GM19468 (cell line): ENCODE measurements around the gene PLEKHA7.
"Not testable (repeated sequence)": the region's sequence is repeated elsewhere in the genome, so short reads cannot be mapped to it uniquely, and the experiment has no call there.

ENCODE experiments used
- ATAC-seq: cut with Tn5 transposase; IDR thresholded peaks from one replicate; pipeline ENCODE4 v1.9.1; 2021; ENCODE audit warnings: mild to moderate bottlenecking, moderate library complexity, moderate number of reproducible peaks; ENCODE audit not compliant: unreplicated experiment; ENCODE audit errors: extremely low read depth

PLEKHA7 gene

DNA sequence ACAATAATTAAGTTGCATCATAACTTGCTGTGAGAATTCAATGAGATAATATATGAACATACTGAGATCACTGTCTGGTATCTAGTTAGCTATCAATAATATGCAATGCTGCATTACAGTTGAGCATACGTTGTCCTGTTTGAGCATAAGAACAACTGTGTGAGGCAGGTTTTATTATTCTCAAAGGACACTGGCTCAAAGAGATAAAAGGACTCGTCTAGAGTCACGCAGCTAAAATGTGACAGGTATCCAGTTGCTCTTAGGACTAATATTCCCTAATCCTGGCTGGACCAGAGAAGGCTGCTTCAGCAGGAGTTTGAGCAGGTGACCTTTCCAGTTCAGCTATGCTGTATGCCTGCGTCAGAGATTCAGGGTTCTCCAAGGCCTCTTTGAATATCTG lies 92.5 kb downstream of the PLEKHA7 start:
- ATAC-seq = no peak

DNA sequence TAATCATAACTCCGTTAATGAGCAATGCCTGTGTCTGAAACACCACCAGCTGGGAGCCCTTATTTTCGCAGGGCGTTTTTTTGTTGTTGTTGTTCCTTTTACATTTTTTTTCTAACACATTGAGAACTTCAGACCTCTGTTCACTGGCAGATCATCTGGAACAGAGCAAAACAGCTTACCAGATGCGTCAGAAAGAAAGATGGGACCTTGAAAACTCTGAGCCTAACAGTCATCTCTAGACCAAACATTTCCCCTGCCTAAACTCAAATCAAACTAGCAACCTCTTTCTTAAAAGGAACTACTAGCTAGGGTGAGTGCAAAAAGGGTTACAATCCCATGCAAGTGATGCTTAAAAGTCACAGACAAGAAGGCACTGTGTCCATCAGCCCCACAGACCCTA lies 93.2 kb downstream of the PLEKHA7 start:
- ATAC-seq = no peak

DNA sequence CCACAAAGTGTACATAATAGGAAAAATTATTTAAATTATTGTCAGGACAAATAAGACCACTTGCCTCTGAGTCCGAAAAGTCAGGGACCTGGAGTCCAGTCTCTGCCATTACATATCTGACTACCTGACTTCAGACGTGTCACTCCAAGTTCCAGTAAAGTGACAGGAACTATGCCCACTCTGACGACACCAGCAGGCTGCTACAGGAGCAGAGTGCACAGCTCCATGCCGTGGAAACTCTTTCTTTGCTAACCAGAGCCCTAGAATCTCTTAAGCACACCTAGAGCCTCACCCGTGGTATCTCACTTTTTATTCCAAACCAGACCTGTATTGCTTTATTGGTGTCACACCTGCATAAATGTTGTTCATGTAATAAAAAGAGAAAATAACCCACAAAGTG lies 93.7 kb downstream of the PLEKHA7 start:
- no peak for ATAC-seq

DNA sequence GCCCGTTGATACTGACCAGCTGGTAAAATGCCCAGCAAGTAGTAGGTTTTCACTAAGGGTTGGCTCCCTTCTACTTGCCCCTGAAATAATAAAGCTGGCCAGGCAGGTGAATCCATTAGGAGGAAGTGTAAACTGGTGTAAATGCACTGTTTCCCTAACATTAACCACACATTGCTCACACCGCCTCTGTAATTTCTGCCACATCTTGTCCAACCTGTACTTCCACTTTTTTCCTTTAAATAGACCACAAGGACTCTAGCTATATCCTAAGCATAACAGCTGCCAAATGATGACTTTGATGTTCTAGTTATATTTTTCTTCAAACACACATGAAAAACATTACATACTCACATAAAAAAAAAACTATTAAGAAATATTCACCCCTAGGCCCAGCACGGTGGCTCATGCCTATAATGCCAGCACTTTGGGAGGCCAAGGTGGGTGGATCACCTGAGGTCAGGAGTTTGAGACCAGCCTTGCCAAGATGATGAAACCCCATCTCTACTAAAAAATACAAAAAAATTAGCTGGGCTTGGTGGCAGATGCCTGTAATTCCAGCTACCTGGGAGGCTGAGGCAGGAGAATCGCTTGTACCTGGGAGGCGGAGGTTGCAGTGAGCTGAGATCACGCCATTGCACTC lies 95.6 kb downstream of the PLEKHA7 start:
- ATAC-seq = not testable (repeated sequence)

DNA sequence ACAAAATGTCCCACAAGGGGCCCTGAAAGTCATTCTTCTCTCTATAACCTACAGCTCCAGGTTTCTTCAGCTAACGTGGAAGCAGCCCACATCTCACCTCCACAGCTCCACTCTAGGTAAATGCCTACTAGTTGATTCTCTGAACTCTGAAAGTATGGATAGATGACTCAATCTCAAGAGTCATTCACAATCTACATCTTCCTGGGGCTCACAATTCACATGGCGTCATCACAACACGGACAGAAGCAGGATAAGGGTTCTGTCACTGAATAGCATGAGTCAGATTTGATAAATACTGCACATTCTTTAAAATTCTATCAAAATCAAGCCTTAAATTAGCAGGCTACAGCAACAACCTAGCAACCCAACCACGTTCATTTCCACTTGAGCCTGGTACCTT lies 96.3 kb downstream of the PLEKHA7 start:
- no peak for ATAC-seq

DNA sequence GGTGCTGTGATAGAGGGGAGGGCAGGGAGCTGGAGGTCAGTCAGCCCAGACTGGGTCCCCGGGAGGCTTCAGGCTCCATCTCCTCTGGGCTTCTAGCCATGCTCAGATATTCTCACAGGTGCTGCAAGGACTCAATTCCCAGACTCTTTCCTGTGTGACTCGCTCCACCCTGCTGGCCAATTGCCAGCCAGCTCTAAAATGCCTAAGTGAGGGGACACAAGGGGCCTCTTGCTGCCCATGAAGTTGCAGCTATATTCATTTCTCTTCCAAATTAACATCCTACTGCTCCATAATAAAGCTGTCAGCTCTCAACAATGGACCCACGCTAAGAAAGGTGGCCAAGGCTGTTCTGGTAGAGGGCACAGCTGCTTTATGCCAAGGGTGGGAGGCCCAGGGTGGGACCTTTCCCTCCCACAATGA lies 101.5 kb downstream of the PLEKHA7 start:
- no peak for ATAC-seq

DNA sequence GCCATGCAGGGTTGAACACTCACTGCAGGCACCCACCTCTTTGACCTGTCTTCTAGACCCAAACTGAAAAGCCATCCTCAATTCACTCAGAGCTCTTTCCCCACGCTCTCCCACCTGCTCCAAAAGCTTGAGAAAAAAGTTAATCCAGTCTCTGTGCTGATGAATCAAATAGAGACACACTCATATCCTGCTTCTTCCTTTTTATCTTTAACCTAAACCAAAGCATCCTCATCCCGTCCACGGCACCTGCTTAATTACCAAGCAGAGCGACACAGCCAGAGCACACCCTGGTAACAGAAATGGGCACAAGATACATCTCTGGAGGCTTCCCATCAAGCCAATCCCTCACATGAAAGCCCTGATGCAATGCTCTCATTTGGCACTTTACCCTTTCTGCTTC lies 102.6 kb downstream of the PLEKHA7 start:
- ATAC-seq = no peak

DNA sequence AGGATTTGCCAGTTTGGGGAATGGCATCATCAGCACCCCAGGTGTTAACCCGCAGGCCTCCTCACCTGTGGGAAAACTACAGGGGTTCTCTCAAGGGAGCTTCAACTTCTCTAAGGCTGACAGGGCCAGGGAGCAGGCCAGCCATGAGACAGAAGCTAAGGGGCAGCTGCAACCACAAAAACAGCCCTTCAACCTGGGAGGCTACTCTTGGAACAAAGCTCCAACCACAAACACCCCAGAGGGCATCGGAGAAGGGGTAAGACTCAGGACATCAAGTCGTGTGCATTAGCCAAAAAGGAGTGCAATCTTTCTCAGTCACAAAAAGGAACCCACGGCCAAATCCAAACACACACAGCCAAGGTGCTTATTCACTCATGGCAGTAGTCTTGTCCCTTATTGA lies 103.0 kb downstream of the PLEKHA7 start:
- no peak for ATAC-seq

DNA sequence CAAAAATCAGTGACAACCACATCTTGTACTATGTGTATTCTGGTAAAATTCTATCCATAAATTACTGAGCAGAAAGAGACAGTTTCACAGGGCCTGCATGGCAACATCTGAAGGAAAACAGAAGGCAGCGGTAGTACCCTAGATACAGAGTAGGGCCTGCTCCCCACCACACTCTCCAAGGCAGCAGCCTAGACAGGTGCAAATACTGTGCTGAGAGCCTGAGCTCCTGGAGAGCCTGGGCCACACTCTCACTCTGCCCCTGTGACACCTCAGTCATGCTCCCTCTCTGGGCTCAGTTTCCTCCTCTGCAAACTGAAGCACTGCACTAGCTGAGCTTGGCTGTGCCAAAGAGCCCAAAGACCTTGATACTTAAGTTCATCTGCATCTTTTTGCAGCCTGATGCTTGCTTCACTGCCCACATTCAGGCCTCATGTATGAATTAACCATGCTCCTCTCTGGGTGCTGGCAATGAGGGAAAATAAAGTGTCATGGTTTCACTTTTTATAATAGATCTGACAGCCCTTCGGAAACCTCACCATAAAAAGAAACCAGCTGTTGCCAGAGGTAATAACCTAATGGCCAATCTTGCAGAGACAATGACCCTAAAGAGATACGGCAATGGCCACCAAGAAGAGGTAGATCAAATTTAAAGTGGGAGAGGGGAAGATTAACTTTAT lies 104.7 kb downstream of the PLEKHA7 start:
- peak; percentile 60 for ATAC-seq

DNA sequence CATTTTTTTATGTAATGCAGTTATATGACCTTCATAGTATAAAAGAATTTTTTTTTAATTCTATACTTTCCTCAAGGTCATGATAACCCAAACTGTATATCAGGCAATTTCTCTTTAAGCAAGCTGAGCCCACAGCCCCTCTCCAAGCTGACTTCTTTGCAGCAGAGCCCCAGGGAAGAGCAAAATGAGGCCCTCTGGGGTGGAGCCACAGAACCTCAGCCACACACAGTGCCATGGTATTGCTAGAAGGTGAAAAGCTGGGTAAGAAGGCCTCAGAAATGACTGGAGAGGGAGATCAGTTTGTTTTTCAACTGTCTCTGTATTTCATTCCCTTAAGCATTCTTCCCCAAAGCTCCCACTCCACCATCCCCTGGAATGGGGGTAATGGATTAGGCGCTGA lies 108.8 kb downstream of the PLEKHA7 start:
- ATAC-seq = no peak

DNA sequence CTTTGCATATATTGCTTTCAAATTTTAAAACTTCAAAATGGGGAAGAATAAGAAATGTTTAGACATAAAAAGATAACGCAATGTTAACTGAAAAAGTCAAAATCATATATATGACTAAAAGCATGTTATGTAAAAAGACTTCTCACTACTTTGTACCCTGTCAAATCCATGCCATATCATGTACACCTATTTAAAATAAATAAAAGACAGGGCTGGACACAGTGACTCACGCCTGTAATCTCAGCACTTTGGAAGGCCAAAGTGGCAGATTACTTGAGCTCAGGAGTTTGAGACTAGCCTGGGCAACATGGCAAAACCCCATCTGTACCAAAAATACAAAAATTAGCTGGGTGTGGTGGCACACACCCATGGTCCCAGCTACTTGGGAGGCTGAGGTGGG lies 109.5 kb downstream of the PLEKHA7 start:
- not testable (repeated sequence) for ATAC-seq

DNA sequence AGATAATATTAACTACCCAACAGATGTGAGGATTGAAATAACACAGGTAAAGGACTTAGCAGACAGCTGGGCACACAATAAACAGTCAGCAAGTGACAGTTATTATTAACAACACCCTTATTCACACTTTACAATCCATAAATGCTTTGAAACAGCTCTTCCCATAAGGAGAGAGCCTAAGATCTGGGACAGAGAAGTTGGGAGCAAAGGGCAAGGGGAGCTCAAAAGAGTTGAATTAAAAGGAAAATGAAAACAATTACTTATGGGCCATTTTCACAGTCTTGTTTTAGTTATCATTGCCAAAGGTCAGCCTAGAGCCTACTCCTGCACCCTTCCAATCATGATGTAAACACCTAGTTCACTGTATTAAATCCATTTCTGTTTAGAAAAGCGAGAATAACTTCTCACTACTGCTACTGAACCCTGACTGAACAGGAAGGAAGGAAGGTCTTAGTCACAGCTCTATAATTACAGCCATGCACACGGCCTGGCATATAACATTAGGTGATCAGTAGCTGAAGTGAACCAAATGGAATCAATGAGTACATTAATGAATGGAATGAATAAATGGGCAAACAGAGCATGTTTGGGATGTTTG lies 111.3 kb downstream of the PLEKHA7 start:
- ATAC-seq = peak; percentile 71

DNA sequence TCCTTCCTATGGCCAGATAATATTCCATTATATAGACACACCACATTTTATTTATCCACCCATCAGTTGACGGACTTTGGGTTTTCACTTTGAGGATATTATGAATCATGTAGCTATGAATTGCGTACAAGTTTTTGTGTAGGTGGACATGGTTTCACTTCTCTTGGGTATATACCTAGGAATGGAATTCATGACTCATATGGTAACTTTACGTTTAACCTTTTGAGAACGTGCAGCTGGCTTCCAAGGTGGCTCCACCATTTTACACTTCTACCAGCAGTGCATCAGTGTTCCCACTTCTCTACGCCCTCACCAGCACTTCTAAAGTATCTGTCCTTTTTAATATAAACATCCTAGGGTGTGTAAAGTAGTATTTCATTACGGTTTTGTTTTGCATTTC lies 112.0 kb downstream of the PLEKHA7 start:
- peak; percentile 57 for ATAC-seq

DNA sequence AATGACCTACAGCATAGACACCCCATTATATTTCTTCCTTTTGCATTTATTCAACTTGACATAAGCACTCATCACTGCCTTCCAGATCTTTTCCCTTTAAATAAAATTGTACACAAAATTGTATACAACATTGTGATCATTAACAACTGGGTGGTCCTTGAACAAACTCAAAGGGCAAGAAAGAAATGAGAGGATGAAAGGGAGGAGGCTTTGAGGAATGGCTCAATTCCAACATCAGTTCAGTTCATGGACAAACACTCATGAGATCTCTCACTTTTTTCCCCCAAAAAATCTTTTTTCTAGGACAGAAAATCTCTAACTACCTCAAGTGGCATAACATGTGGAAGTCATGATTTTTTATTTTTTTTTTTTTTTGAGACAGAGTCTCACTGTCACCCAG lies 113.7 kb downstream of the PLEKHA7 start:
- ATAC-seq = no peak

DNA sequence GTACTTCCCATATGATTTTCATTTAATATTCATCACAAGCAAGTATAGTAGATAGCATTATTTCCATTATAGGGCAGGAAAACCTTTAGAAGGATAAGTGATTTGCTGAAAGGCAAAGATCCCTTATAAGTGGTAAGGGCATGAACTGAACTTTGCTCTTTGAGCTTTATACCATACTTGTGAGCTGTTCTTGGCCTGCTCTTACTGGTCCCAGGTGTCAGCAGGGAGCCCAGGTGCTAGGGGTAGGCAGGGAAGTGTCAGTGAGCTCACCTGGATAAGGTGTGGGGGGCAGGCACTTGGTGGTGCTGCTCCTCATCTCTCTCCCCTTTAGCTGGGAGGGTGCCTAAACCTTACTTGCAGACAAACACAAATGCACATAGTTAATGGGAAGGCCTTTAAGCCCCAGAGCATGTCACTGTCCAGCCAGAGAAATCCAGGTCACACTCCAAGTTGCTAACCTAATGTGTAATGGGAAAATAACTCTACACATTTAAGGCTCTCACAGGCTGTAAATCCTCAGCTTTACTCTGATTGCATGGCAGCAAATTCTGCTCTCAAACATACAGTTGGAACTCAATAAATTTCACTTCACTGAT lies 114.4 kb downstream of the PLEKHA7 start:
- no peak for ATAC-seq

DNA sequence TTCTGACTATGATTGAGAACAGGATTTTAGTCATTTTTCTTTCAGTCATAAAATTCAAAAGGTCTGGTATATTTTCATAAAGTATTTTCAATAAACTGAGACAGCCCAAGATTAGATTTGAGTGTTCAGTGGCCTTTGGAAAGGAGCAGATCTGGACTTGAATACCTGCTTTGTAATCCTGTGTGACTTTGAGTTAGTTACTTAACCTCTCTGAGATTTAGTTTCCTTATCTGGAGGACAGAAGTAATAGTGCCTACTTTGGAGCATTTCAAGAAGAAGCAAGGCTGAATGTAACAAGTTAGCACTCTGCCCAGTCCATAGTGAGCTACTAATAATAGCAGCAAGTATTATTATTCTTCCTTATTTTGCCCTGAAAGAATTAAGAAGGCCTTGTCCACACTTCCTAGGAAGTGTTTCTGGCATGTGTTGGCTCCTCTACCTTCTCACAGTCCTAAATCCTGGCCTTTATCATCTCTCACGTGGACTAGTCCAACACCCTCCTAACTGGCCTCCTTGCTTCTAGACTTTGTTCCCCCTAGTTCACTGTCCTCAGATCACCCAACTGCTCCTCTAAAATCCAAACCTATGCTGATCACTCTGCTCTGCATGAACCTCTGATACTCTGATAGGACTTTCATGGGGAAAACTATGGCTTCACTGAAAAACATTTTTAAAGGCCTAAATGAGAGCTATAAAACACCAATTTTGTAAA lies 115.8 kb downstream of the PLEKHA7 start:
- ATAC-seq = no peak

DNA sequence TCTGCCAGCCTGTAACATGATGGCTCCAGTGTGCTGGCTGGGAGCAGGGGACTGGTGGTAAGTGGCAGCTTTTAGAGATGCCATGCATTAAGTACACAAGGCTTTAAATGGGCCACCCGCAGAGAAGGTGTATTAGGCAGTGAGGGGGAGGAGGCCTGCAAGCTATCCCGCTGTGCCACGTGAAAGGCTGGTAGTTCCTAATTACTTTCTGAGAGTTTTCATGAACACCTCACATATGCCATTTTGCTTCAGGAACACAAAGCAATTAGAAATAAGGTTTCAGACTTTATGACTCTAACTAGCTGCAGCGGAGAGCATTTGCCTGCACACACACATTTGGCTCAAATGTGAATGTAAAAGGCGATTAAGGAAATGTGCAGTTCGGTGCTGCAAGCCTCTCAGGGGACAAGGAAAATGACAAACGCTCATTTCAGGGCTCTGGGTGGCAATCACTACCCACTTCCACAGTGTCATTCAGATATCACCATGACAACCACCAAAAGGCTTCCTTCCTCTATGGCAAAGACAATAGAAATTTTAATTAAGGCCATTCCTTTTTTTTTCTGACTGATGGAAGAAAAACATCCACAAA lies 116.6 kb downstream of the PLEKHA7 start:
- no peak for ATAC-seq

DNA sequence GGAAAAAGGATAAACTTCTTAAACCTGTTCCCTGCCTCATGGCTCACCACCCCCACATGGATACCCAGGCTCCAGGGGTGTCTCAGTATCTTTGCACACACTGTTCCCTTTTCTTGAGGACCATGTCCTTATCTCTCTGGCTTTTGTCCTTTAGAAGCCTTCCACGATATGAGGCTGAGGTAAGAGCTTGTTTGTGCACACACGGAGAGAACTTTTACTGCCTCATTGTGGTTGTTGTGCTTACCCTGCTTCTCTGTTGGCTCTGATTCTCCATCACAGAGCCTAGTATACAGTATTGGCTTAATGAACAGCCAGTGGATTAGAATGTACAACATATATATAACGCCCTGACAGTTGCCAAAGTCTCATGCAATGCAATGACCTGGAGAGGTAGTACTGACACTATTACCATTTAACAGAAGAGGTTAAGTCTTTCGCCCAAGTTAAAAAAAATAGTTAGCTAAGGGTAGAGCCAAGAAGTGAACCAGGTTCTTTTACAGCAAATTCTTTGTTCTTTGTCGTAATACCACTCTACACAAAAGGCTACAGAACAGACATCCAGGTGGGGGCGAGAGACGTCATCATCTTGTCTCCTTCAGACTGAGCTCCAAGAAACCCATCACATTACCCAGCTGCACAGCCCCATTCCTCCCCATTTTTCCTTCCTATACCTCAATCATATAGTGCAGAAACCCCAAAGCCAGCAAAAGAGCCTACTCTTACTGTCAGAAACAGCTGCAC lies 117.3 kb downstream of the PLEKHA7 start:
- ATAC-seq = no peak

DNA sequence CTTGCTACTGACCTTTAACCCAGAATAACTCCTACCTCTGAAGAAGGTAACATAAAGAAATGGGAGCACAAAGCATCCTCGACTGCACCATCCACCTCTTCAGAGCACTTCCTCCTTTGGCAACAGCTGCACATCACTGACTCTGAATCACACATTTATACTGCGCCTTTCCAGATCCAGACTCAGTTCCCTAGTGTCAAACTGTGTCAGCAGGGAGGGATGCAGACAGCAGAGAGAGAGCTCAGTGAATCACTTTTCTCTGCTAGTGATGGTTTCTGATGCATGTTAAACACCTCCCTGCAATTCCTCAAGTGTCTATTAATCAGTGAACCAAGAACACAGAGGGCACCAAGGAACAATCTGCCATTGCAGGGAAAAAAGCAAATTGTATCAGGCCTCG lies 118.9 kb downstream of the PLEKHA7 start:
- ATAC-seq = no peak
